Activated naive CD8-positive, alpha-beta T cell (primary cell): ENCODE results near the gene SNAPC2.

Source experiments
- H3K27ac Mint-ChIP-seq: one replicate; pipeline ENCODE4 v1.8.0; 2021; ENCODE audit warnings: mixed read lengths
- H3K27me3 Mint-ChIP-seq: one replicate; pipeline ENCODE4 v1.8.0; 2021; ENCODE audit warnings: mixed read lengths
- H3K36me3 Mint-ChIP-seq: one replicate; pipeline ENCODE4 v1.8.0; 2021; ENCODE audit warnings: mixed read lengths
- H3K4me1 Mint-ChIP-seq: one replicate; pipeline ENCODE4 v1.8.0; 2021; ENCODE audit warnings: low read depth, mixed read lengths
- H3K4me3 Mint-ChIP-seq: one replicate; pipeline ENCODE4 v1.8.0; 2021; ENCODE audit warnings: mild to moderate bottlenecking, mixed read lengths
- H3K9me3 Mint-ChIP-seq: one replicate; pipeline ENCODE4 v1.8.0; 2021; ENCODE audit warnings: low read depth, mixed read lengths

Gene SNAPC2

DNA sequence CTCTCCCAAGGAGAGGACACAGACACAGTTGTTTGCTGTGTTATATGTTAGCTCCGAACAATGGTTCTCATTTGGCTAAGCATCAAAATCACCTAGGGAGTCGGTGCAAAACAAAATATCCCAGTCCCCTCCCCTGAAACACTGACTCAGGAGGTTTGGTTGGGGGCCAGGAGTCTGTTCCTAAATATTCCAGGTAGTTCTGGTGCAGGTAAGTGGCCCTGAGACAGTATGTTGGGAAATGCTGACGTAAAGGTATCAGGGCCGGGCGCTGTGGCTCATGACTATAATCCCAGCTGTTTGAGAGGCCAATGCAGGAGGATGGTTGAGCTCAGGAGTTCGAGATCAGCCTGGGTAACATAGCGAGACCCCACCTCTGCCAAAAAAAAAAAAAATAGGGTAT lies 18.8 kb upstream of the SNAPC2 start:
- Mint-ChIP-seq H3K4me1 (peaks cover 20% of the 10 kb centered on the region), H3K9me3 (no peaks in the 10 kb centered on the region), H3K27ac (no peak overlapping the region), H3K36me3 (peaks cover 2% of the 10 kb centered on the region), H3K27me3 (no peaks in the 10 kb centered on the region), H3K4me3 (peak overlapping the region; percentile 63)

- peak overlapping the region; percentile 89 for H3K27ac Mint-ChIP-seq
- H3K4me1 Mint-ChIP-seq = peaks cover 22% of the 10 kb centered on the region
- H3K9me3 Mint-ChIP-seq = no peaks in the 10 kb centered on the region
Observed at GRCh38 chr19:7902796-7903243, 17.3 kb upstream of the SNAPC2 start.

GRCh38 chr19:7903244-7904073 lies 16.7 kb upstream of the SNAPC2 start, which contains the start of gene MAP2K7:
Gene MAP2K7, plus strand, starts transcription at chr19:7903877. Its CDS starts 68 bp downstream, at chr19:7903945.
- Mint-ChIP-seq H3K36me3 (peaks cover 2% of the 10 kb centered on the region), H3K9me3 (no peaks in the 10 kb centered on the region), H3K27me3 (no peaks in the 10 kb centered on the region), H3K4me3 (peak within 1 kb of the TSS; percentile 89), H3K27ac (peak within 1 kb of the TSS; percentile 89), H3K4me1 (peaks cover 22% of the 10 kb centered on the region)

More at GRCh38 chr19:7902796-7903243, 17.3 kb upstream of the SNAPC2 start:
- Mint-ChIP-seq H3K27me3 (no peaks in the 10 kb centered on the region), H3K36me3 (peaks cover 2% of the 10 kb centered on the region), H3K4me3 (peak overlapping the region; percentile 89)

DNA sequence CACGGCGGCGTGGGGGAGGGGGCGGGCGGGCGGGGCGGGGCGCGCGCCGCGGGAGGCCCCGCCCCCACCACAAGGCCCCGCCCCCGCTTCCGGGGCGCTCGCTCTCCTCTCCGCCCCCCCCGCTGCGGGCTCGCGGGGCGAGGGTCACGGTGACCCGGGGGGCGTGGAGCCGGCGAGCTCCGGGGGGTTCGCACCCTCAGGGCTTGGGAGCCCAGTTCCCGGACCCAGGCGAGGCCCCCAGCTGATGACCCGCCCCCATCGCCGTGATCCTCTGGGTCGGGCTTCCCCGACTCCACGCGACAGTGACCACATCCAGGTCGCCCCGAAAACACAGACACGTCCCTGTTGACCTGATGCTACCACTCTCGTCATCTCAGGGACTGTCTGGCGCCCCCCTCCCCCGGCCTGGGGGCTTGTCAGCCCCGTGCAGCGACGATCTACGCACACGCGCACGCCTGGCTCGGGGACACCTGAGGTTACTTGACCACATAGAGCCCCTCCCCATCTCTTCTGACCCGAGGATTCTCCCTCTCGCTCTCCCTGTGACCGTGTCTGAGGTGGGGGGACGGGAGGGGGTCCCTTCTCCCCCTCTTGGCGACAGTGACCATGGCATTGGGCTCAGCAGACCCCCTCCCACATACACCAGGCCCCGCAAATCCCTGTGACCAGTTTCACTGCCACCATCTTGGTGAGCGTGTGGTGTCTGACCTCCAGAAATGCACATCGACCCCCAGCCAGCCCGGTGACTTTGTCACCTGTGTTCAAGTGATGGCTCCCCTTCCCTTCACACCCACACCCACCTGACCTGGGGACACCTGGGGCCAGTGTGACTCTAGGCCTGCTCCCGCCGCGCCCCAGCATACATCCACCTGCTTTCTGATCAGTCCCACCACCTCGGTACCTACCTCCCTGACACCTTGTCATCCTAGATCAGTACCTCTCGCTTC lies 15.8 kb upstream of the SNAPC2 start:
- H3K36me3 Mint-ChIP-seq = peaks cover 2% of the 10 kb centered on the region
- no peaks in the 10 kb centered on the region for H3K27me3 Mint-ChIP-seq
- H3K9me3 Mint-ChIP-seq = no peaks in the 10 kb centered on the region
- H3K27ac Mint-ChIP-seq = peak overlapping the region; percentile 83
- H3K4me1 Mint-ChIP-seq = peaks cover 22% of the 10 kb centered on the region
- H3K4me3 Mint-ChIP-seq = peak overlapping the region; percentile 85

GRCh38 chr19:7905268-7905667 lies 14.9 kb upstream of the SNAPC2 start:
- peaks cover 2% of the 10 kb centered on the region for H3K36me3 Mint-ChIP-seq
- peak overlapping the region; percentile 83 for H3K27ac Mint-ChIP-seq
- H3K27me3 Mint-ChIP-seq = no peaks in the 10 kb centered on the region
- H3K9me3 Mint-ChIP-seq = no peaks in the 10 kb centered on the region
- peaks cover 22% of the 10 kb centered on the region for H3K4me1 Mint-ChIP-seq
- peak overlapping the region; percentile 85 for H3K4me3 Mint-ChIP-seq

- Mint-ChIP-seq H3K36me3 (peaks cover 2% of the 10 kb centered on the region), H3K27me3 (no peaks in the 10 kb centered on the region), H3K27ac (peak overlapping the region; percentile 78), H3K4me1 (peaks cover 22% of the 10 kb centered on the region), H3K9me3 (no peaks in the 10 kb centered on the region), H3K4me3 (peak overlapping the region; percentile 81)
Observed at GRCh38 chr19:7905859-7906258, 14.3 kb upstream of the SNAPC2 start.

DNA sequence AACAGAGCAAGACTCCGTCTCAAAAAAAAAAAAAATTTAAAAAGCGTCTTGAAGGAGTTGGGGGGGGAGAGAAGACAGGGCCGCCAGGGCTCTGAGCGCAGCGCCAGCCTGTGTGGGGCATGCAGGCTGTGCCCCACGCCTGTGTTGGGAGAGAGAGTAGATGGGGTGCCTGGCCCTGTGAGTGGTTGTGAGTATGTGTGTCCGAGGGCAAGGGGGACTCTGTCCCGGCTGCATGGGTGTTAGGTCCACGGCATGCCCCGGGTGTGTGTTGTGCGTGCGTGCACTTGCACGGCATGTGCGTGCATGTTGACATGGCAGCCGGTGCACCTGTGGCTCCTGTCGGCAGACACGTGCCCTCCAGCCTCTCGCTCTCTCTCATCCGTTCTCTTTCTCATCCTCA lies 13.0 kb upstream of the SNAPC2 start:
- H3K27ac Mint-ChIP-seq = no peak overlapping the region
- H3K27me3 Mint-ChIP-seq = no peaks in the 10 kb centered on the region
- peaks cover 22% of the 10 kb centered on the region for H3K4me1 Mint-ChIP-seq
- peaks cover 2% of the 10 kb centered on the region for H3K36me3 Mint-ChIP-seq
- no peak overlapping the region for H3K4me3 Mint-ChIP-seq
- H3K9me3 Mint-ChIP-seq = no peaks in the 10 kb centered on the region

DNA sequence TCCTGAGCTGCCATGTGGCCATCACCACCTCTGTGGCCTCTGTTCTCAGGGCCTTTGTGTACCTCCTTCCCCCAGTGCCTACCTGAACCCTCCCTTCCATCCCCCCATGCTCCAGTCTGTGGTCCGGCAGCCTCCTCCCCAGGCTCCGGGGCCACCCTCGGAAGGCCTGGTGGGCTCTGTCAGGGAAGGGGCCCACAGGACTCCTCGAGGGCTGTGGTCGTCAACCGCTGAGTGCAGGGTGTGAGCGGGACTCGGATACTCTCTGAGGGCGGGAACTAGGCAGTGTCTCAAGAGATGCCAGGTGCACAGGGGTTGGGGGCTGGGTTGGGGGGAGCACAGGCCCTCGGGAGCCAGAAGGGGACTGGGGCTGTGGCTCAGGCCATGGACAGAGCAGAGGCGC lies 12.6 kb upstream of the SNAPC2 start:
- Mint-ChIP-seq H3K36me3 (peaks cover 2% of the 10 kb centered on the region), H3K27me3 (no peaks in the 10 kb centered on the region), H3K4me3 (no peak overlapping the region), H3K27ac (no peak overlapping the region), H3K4me1 (peaks cover 20% of the 10 kb centered on the region), H3K9me3 (no peaks in the 10 kb centered on the region)

DNA sequence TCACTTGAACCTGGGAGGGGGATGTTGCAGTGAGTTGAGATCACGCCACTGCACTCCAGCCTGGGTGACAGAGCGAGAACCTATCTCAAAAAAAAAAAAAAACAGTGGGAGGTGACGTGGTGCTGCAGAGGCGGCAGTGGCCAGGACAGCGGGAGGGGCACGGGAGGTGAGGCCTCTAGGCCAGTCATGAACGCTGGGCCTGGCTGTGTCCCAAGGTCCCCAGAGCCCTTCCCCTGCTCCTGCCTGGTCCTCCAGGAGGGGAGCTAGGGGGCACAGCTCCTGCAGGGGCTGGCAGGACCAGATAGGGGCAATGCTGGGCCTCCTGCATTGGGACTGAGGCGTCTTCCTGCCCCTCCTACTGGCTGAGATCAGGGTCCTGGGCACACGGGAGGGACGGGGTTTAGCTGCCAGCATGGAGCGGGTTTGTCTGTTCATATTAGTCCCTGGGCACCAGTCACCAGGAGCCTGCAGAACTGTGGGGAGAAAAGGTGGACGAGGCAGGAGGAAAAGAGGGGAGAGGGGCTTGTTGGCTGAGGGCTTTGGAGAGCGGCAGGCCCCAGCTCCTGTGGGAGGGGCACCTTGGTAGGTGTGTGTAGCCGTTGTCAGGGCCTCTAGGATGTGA lies 11.9 kb upstream of the SNAPC2 start:
- H3K4me1 Mint-ChIP-seq = peaks cover 16% of the 10 kb centered on the region
- H3K36me3 Mint-ChIP-seq = peaks cover 2% of the 10 kb centered on the region
- no peaks in the 10 kb centered on the region for H3K27me3 Mint-ChIP-seq
- H3K27ac Mint-ChIP-seq = no peak overlapping the region
- no peaks in the 10 kb centered on the region for H3K9me3 Mint-ChIP-seq
- no peak overlapping the region for H3K4me3 Mint-ChIP-seq

DNA sequence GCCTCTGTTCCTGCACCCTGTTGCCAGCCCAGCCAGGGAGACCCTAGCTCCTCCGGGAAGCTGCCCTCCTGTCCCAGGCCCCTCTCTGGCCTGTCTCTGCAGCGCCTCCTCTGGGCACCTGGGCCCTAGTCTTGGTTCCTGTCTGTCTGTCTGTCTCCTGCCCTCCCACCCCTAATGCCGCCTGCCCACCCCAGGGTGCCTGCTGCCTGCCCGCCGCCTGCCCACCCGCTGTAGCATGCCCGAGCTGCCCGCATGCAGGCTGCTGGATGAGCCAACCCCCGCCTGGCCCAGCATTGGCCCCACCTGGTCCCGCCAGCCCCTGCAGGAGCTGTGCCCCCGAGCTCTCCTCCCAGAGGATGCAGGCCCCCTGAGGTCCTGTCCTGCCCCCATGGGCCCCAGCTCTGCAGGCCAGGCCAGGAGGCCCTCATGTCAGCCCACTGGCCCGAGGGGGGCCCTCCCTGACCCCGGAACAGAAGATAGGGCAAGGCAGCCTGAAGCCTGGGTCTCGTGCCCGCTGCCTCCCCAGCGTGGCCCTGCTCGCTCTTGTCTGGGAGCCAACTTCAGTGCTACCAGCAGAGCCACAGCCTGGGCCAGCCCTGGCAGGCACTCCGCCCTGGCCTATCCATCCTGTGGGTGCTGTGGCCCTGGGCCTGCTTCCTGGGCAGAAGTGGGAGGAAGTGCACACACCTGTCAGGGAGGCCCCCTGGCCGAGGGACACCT lies 11.2 kb upstream of the SNAPC2 start:
- no peaks in the 10 kb centered on the region for H3K27me3 Mint-ChIP-seq
- H3K36me3 Mint-ChIP-seq = peaks cover 2% of the 10 kb centered on the region
- H3K27ac Mint-ChIP-seq = no peak overlapping the region
- no peak overlapping the region for H3K4me3 Mint-ChIP-seq
- H3K4me1 Mint-ChIP-seq = peaks cover 14% of the 10 kb centered on the region
- H3K9me3 Mint-ChIP-seq = no peaks in the 10 kb centered on the region

DNA sequence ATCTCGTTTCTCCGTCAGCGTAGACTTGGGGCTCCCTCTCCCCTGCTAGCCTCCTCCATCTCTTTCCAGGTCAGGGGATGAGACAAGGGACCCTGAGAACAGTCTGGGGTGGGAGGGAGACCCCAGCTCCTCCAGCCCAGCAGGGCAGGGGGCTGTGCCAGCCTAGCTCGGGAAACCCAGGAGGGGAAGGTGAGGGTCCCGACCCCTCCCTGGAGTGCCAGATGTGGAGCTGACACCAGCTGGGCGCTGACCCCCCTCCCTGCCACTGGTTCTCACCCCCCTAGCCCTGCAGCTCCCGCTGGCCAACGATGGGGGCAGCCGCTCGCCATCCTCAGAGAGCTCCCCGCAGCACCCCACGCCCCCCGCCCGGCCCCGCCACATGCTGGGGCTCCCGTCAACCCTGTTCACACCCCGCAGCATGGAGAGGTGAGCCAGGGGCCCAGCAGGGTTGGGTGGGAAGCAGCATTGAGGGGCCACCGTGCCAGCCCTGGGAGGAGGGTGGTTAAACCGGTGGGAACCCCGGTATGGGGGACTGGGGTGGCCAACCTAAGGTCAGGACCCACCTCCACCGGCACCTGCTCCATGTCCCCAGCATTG lies 10.6 kb upstream of the SNAPC2 start:
- H3K27ac Mint-ChIP-seq = no peak overlapping the region
- no peaks in the 10 kb centered on the region for H3K9me3 Mint-ChIP-seq
- H3K36me3 Mint-ChIP-seq = peaks cover 2% of the 10 kb centered on the region
- H3K27me3 Mint-ChIP-seq = no peaks in the 10 kb centered on the region
- H3K4me1 Mint-ChIP-seq = peaks cover 13% of the 10 kb centered on the region
- H3K4me3 Mint-ChIP-seq = no peak overlapping the region

DNA sequence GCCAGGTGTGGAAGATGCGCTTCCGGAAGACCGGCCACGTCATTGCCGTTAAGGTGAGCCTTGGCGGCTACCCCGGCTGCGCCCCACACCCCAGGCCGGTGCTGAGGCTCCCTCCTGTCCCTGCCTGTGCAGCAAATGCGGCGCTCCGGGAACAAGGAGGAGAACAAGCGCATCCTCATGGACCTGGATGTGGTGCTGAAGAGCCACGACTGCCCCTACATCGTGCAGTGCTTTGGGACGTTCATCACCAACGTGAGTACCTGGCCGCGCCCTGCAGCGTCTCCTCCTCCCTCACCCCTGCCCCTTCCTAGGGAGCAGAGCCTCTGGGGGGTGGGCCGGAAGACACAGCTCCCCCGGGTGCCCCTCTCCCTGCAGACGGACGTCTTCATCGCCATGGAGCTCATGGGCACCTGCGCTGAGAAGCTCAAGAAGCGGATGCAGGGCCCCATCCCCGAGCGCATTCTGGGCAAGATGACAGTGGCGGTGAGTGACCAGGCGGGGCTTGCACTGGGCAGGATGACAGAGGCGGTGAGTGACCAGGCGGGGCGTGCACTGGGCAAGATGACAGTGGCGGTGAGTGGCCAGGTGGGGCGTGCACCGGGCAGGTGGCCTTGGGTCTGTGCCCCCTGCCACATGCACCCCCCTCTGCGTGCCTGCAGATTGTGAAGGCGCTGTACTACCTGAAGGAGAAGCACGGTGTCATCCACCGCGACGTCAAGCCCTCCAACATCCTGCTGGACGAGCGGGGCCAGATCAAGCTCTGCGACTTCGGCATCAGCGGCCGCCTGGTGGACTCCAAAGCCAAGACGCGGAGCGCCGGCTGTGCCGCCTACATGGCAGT lies 9.6 kb upstream of the SNAPC2 start:
- H3K4me3 Mint-ChIP-seq = no peak overlapping the region
- peaks cover 8% of the 10 kb centered on the region for H3K4me1 Mint-ChIP-seq
- no peak overlapping the region for H3K27ac Mint-ChIP-seq
- H3K36me3 Mint-ChIP-seq = peaks cover 1% of the 10 kb centered on the region
- H3K9me3 Mint-ChIP-seq = no peaks in the 10 kb centered on the region
- H3K27me3 Mint-ChIP-seq = peaks cover 2% of the 10 kb centered on the region

DNA sequence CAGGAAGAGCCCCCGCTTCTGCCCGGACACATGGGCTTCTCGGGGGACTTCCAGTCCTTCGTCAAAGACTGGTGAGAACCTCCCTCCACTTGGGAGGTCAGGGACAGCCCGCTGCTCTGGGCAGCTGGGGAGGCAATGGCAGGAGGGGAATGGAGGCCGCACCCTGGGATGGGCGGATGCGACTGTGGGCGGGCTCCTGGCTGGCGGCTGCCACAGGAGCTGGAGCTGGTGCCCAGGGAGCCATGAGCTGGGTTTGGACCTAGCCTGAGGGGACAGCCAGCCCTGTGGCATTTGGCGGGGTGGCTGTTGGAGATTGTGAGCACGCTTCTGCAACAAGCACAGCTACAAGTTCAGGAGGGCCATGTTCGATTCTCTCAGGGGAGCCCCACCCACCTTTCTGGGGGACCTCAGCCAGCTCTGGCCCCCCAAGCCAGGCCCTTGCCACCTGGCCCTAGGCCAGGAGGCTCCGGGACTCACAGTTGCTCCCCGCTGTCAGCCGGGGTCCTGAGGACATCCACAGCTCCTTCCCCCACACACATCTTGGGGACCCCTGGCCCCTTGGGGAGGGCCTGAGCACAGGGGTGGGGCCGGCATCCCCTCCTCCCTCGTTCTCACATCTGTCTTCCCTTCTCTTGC lies 8.5 kb upstream of the SNAPC2 start:
- Mint-ChIP-seq H3K4me3 (no peak overlapping the region), H3K27ac (no peak overlapping the region), H3K4me1 (peaks cover 6% of the 10 kb centered on the region), H3K36me3 (no peaks in the 10 kb centered on the region), H3K9me3 (no peaks in the 10 kb centered on the region), H3K27me3 (peaks cover 4% of the 10 kb centered on the region)
